Fibroblast of skin of right biceps (primary cell): ENCODE measurements around the gene SHLD2.
"Not testable (repeated sequence)": the region's sequence is repeated elsewhere in the genome, so short reads cannot be mapped to it uniquely, and the experiment has no call there.

Experiments
- DNase-seq: peaks from one replicate; pipeline ENCODE4 v3.0.0-alpha.2; 2013

SHLD2 gene

GRCh38 chr10:87089746-87090145, 5.3 kb upstream of the SHLD2 start:
- no peak for DNase-seq

DNA sequence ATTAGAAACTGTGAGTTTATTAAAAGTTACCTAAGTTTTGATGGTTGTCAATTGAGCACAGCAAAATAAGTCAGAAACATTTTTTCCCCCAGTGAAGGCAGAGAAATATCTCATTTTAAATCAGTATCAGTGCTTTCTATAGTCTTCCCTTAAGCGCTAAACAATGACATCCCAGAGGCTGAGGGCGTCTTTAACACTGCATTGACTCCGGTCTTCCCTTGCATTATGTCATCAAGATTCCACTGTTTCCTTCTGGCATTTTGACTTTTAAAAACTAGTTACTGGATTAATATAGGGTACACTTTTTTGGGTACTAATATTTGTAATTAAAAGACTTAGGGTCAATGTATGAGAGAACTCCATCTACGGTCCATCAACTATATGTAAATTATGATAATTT, 4.2 kb upstream of the SHLD2 start:
- no peak for DNase-seq

DNA sequence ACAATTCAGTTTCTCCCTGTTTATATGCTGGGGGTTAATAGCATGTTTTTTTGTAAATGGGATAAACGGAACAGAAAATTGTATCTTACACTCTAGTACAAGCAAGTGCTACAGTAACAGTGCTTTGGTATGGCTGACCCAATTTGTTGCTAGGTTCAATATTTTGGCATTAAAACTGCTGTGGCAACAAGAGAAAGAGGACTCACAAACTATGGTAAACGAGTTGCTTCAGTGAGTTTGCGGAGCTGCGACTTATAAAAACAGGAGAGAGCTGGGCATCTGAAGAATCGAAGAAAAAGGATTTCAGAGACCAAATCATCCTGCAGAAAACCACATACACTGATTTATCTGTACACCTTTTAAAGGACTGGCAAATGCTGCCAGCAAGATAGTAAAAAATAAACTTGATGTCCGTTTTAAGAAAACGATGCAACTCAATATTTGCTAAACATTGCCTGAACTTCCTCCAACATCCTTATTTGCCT, 2.6 kb upstream of the SHLD2 start:
- peak; percentile 11 for DNase-seq

DNA sequence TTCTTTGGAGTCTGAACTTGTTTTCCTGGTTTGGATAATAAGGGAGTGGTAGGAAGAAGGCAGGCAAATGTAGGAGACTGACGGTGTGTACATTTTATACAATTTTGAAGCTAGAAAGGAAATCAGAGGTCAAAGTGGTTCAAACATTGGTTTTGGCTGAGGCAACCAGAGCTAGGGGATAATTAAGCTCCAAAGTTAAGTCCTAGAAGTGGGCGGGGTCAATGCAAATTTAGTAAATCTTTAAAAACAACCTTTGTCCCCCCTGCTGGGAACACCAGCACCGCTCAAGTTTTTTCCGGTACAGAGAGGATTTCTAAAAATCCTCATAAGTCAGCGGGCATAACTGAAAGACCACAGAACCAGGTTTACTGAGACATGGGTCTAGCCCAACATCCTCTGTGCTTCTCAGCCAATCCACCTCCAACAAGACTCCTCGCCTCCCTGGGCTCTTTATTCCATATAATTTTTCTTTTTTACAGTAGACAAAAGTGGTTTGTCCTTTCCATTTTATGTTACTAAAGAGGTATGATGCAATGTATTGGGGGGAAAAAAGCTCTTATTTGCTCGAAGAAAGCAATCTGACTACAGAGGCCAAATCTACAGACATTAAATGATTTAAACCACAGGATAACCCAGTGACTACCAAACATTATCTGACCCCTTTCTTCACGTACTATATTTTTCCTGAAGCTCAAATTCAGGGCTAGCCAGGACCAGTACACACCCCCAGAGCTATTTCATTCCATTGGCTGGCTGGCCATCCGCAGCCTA, 2.0 kb upstream of the SHLD2 start:
- peak; percentile 15 for DNase-seq

- peak; percentile 42 for DNase-seq
Observed at GRCh38 chr10:87093632-87094372, 1.2 kb upstream of the SHLD2 start.

DNA sequence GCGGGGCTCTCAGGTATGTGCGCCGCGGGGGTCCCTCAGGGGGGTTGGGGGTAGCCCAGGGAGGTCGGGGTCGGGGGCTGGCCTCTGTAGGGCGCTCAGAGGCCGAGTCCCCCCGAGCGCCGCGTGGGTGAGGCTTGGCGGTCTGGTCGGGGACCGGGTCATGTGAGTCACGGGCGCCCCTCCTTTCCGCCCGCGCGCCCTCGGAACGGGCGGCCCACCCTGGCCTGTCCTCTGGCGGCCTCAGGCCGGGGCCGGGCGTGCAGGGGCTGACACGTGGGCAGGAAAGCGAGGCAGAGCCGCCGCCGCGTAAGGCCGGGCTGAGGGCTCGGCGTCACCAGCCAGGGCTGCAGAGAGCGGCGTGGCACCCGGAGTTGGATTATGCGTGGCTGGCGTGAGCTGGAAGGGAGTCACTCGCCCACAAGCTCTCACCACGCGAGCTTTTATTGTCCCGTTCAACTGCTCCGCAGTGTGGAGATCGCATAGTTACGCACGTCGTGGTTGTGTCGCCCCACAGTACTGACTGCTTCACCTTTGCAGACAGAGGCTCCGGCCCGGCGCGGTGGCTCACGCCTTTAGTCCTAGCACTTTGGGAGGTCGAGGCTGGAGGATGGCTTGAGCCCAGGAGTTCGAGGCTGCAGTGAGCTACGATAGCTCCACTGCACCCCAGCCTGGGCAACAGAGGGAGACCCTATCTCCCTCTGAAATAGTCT, 385 bp downstream of the SHLD2 start:
- DNase-seq = peak; percentile 82

DNA sequence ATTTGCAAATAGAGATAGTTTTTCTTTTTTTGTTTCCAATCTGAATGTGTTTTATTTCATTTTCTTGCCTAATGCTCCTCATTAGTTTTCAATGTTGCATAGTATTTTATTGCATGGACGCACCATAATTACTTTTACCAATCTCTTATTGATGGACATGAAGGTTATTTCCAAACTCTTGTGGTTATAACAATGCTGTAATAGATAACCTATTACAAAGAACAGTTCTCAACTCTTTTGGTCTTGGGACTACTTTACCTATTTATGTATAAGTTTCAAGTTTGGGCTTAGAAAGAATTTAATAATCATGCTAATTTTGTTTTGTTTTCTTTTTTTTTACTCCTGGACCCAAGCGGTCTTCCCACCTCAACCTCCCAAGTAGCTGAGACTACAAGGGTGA, 7.0 kb downstream of the SHLD2 start:
- DNase-seq = no peak

DNA sequence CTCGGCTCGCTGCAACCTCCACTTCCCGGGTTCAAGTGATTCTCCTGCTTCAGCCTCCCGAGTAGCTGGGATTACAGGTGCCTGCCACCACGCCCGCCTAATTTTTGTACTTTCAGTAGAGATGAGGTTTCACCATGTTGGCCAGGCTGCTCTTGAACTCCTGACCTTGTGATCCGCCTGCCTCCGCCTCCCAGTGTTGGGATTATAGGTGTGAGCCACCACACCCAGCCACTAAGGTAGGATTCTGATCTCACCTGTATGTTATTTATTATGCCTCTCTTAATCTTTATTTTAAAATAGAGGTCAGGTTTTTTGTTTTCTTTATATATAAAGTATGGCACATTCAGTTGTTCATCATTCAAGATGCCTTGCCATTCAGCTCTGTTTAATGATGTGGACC, 9.7 kb downstream of the SHLD2 start:
- not testable (repeated sequence) for DNase-seq

GRCh38 chr10:87105446-87106124, 10.6 kb downstream of the SHLD2 start:
- no peak for DNase-seq

- DNase-seq = not testable (repeated sequence)
Observed at GRCh38 chr10:87118122-87118521, 23.1 kb downstream of the SHLD2 start.

- DNase-seq = not testable (repeated sequence)
Observed at GRCh38 chr10:87119029-87119428, 24.0 kb downstream of the SHLD2 start.

DNA sequence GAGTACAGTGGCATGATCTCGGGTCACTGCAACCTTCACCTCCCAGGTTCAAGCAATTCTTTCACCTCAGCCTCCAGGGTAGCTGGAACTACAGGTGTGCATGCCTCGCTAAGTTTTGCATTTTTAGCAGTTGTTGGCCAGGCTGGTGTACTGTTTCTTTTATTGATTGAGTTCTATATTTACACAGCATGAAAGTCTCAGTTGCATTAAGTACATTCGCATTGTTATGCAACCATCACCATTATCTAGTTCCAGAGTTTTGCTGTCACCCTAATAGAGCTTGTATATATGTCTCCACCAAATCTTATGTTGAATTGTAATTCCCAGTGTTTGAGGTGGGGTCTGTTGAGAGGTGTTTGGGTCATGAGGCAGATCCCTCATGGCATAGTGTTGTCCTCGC, 28.3 kb downstream of the SHLD2 start:
- DNase-seq = not testable (repeated sequence)

- not testable (repeated sequence) for DNase-seq
Observed at GRCh38 chr10:87127048-87127447, 32.0 kb downstream of the SHLD2 start.

DNA sequence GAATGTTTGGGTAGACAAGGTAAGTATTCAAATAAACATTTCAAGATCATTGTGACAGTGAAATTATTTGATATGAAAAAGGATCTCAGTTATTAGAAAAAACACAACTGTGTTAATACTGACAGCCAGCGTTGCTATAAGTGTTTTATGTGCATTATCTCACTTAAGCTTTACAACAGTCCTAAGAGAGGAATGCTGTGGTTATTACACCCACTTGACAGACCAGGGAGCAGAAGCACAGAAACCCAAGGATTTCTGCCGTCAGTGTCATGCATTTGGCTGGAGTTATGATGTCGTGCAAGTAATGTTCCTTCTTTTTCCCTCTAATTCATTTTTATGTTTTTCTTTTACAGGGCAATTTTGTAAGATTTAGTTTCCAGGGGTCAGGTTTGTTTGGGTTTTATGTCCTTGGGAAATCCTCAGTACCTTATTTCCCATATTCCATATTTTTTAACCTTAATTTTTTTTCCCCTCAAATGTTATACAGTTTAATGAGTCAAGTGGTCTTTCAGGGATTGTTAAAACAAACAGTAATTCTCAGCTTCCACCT, 32.7 kb downstream of the SHLD2 start:
- DNase-seq = not testable (repeated sequence)

- DNase-seq = peak; percentile 3
Observed at GRCh38 chr10:87132176-87132575, 37.2 kb downstream of the SHLD2 start.

DNA sequence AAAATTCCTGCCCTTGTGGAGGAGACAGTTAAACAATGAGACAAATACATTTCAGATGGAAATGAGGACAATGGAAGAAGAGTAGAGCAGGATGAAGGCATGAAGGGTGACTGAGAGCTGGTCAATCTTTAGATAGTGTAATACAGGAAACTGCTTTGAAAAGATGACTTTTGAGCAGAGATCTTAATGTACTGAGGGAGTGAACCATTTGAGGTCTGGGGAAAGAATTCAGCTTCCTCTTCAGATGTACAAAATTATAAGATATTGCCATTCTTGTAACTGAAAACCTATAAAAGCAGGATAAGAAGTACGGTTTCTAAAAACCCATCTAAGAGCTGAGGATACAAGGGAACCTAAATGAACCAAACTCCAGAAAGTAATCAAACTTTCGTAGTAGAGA, 38.9 kb downstream of the SHLD2 start:
- not testable (repeated sequence) for DNase-seq

- DNase-seq = not testable (repeated sequence)
Observed at GRCh38 chr10:87134440-87134839, 39.4 kb downstream of the SHLD2 start.

DNA sequence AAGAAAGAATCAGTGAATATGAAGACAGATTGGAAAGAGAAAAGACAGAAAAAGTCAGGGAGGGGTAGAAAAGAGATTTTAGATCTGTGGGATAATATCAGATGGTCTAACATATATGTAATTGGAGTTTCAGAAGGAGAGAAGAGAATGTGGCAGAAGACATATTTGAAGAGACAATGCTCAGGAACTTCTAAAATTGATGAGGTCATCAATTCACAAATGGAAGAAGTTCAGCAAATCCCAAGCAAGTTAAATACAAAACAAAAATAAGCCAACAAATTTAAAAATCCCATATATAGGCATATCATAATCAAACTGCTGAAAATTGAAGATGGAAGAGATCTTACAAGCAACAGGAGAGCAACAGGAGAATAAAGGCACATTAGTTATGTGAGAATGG, 42.5 kb downstream of the SHLD2 start:
- not testable (repeated sequence) for DNase-seq

- DNase-seq = peak; percentile 36
Observed at GRCh38 chr10:87142230-87143108, 47.5 kb downstream of the SHLD2 start.

GRCh38 chr10:87143109-87143418, 48.1 kb downstream of the SHLD2 start:
- not testable (repeated sequence) for DNase-seq

DNA sequence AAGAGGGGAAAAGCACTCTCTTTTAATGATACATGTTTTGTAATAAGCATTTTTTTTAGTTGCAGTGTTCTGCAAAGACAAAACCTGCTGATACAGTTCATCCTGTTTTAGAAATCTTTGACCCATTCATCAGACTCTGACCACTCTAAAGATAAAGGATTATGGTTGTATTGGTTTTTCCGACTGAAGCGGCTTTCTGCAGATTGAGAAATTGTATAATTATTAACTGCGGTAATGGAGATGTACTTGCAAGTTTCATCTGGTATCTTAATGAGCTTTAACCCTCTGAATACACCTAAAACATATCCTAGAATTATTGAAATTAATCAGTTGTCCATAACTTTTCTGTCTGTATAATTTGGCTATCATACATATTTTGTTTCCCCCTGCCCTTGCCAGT, 50.6 kb downstream of the SHLD2 start:
- not testable (repeated sequence) for DNase-seq
